HCT116 (cell line): ENCODE results near the gene BICD1. TPM values are rescaled to one million over a fixed set of nuclear protein-coding genes. Genes with fewer than 3 reads are reported as not detected.

ENCODE experiments used
- ATAC-seq: fragments of 200-7000 bp; cut with Tn5 transposase; 2 replicates; pipeline ENCODE4 v1.9.1; 2020; ENCODE audit warnings: mild to moderate bottlenecking, moderate library complexity
- BruUV-seq: library from RNA; stranded (reverse); fragments of 400-500 nt; replicated peaks from 2 replicates; lab custom pipeline; 2021; lab: Mats Ljungman, UMichigan
- CTCF ChIA-PET: fragments of 300-600 bp; sonication (Branson Sonifier 250); formaldehyde crosslinking; loops from one replicate; lab custom pipeline; 2021; ENCODE audit warnings: antibody characterized with exemption; lab: Charles Lee
- POLR2A ChIA-PET: fragments of 300-600, 350-600 bp; sonication (Branson Sonifier 250); formaldehyde crosslinking; loops from one replicate; lab custom pipeline; 2021; ENCODE audit warnings: antibody characterized with exemption; lab: Charles Lee
- RAD21 ChIA-PET, 2 experiments: fragments of 300-600 bp; sonication (Branson Sonifier 250); formaldehyde crosslinking; loops; one replicate each; lab custom pipeline; 2023; ENCODE audit warnings: low total read pairs in 2 of 2; ENCODE audit not compliant: uncharacterized antibody in 2 of 2, unreplicated experiment in 2 of 2, low non-redundant PET in 1 of 2; lab: Charles Lee
- DNase-seq: peaks from one replicate; pipeline ENCODE4 v3.0.0-alpha.2; 2010; ENCODE audit warnings: low read depth, low spot score
- H2AFZ ChIP-seq: fragments of 200-600 bp; shearing (Covaris generic), sonication (generic); 2 replicates; pipeline ENCODE4 v1.6.1; 2017; ENCODE audit warnings: low read depth, mixed run types, mixed read lengths, antibody characterized with exemption, low read length; ENCODE audit not compliant: poor library complexity, severe bottlenecking
- H3K27ac ChIP-seq: 2 replicates; pipeline ENCODE4 v1.5.1; 2012; ENCODE audit warnings: low read depth, low read length
- H3K27me3 ChIP-seq: fragments of 200-600 bp; sonication (generic); 2 replicates; pipeline ENCODE4 v1.6.1; 2016; ENCODE audit warnings: mixed run types, low read length, mixed read lengths; ENCODE audit not compliant: insufficient read depth
- H3K36me3 ChIP-seq, 2 experiments: fragments of 200-500 bp in 1 of 2; fragments of 200-600 bp in 1 of 2; sonication (Bioruptor generic) in 1 of 2; sonication (generic) in 1 of 2; 2 replicates each; pipeline versions ENCODE4 v1.5.1 to v1.6.1; 2014 to 2016; ENCODE audit warnings: low read length in 2 of 2, inconsistent platforms in 1 of 2, mixed read lengths in 1 of 2, mixed run types in 1 of 2; ENCODE audit not compliant: insufficient read depth in 2 of 2, control insufficient read depth in 1 of 2
- H3K4me1 ChIP-seq, 2 experiments: fragments of 200-600 bp in 1 of 2; sonication (generic) in 1 of 2; 2 replicates each; pipeline versions ENCODE4 v1.5.1 to v1.6.1; 2012 to 2017; ENCODE audit warnings: low read length in 2 of 2, inconsistent platforms in 1 of 2, mild to moderate bottlenecking in 1 of 2, mixed read lengths in 1 of 2, mixed run types in 1 of 2, moderate library complexity in 1 of 2; ENCODE audit not compliant: insufficient read depth in 2 of 2, control insufficient read depth in 1 of 2
- H3K4me2 ChIP-seq: fragments of 200-600 bp; sonication (generic); 2 replicates; pipeline ENCODE4 v1.6.1; 2017; ENCODE audit warnings: mixed run types, low read length, mixed read lengths
- H3K4me3 ChIP-seq, 2 experiments: fragments of 200-600 bp in 1 of 2; sonication (generic) in 1 of 2; replicated peaks in 1 of 2; 2 replicates each; pipeline ENCODE4 v1.5.1; 2011 to 2016; ENCODE audit warnings: low read length in 2 of 2, control low read depth in 1 of 2, low read depth in 1 of 2, mild to moderate bottlenecking in 1 of 2, mixed read lengths in 1 of 2, mixed run types in 1 of 2
- H3K79me2 ChIP-seq: fragments of 200-600 bp; sonication (generic); 2 replicates; pipeline ENCODE4 v1.6.1; 2017; ENCODE audit warnings: mild to moderate bottlenecking, mixed run types, low read length, moderate library complexity, mixed read lengths; ENCODE audit not compliant: insufficient read depth
- H3K9ac ChIP-seq: fragments of 200-600 bp; sonication (generic); 2 replicates; pipeline ENCODE4 v1.6.1; 2016; ENCODE audit warnings: low read length, mixed read lengths
- H3K9me2 ChIP-seq: fragments of 200-600 bp; sonication (generic), shearing (Covaris generic); 2 replicates; pipeline ENCODE4 v1.6.1; 2017; ENCODE audit warnings: mixed run types, mild to moderate bottlenecking, moderate library complexity; ENCODE audit not compliant: insufficient read depth
- H3K9me3 ChIP-seq, 2 experiments: fragments of 200-500 bp in 1 of 2; fragments of 200-600 bp in 1 of 2; sonication (Bioruptor generic) in 1 of 2; sonication (generic) in 1 of 2; 2 replicates each; pipeline ENCODE4 v1.6.1; 2014 to 2017; ENCODE audit warnings: low read length in 2 of 2, mixed read lengths in 2 of 2, inconsistent platforms in 1 of 2, low read depth in 1 of 2, mild to moderate bottlenecking in 1 of 2, mixed run types in 1 of 2, moderate library complexity in 1 of 2; ENCODE audit not compliant: control insufficient read depth in 1 of 2, insufficient read depth in 1 of 2
- H4K20me1 ChIP-seq: fragments of 200-600 bp; sonication (generic), shearing (Covaris generic); 2 replicates; pipeline ENCODE4 v1.6.1; 2017; ENCODE audit warnings: mixed run types, mild to moderate bottlenecking, moderate library complexity; ENCODE audit not compliant: insufficient read depth
- ELF1 ChIP-seq: IDR thresholded peaks from 2 replicates; pipeline ENCODE4 v1.6.1; 2012; ENCODE audit warnings: low read depth, borderline replicate concordance
- EZH2phosphoT487 ChIP-seq: fragments of 200-600 bp; IDR thresholded peaks from 2 replicates; pipeline ENCODE4 v1.6.1; 2018; ENCODE audit warnings: antibody characterized with exemption, borderline replicate concordance
- MAX ChIP-seq: IDR thresholded peaks from 2 replicates; pipeline ENCODE4 v1.6.1; 2012
- POLR2A ChIP-seq: IDR thresholded peaks from 2 replicates; pipeline ENCODE4 v1.7.0; 2011; ENCODE audit warnings: borderline replicate concordance; ENCODE audit not compliant: insufficient read depth, insufficient read length; ENCODE audit errors: extremely low read depth
- RAD21 ChIP-seq: IDR thresholded peaks from 2 replicates; pipeline ENCODE4 v1.6.1; 2012; ENCODE audit warnings: low read depth, mild to moderate bottlenecking
- SP1 ChIP-seq: IDR thresholded peaks from 2 replicates; pipeline ENCODE4 v1.6.1; 2012; ENCODE audit warnings: low read depth
- SRF ChIP-seq: IDR thresholded peaks from 2 replicates; pipeline ENCODE4 v1.6.1; 2012; ENCODE audit warnings: low read depth
- TCF7L2 ChIP-seq: IDR thresholded peaks from 2 replicates; pipeline ENCODE4 v1.7.0; 2011; ENCODE audit warnings: borderline replicate concordance, inconsistent platforms; ENCODE audit not compliant: insufficient read depth, insufficient read length; ENCODE audit errors: extremely low read depth
- YY1 ChIP-seq: IDR thresholded peaks from 2 replicates; pipeline ENCODE4 v1.6.1; 2011; ENCODE audit warnings: low read length, low read depth, moderate library complexity, mild to moderate bottlenecking; ENCODE audit not compliant: insufficient replicate concordance; ENCODE audit errors: extremely low read depth
- ZFX ChIP-seq: fragments of 450-650 bp; IDR thresholded peaks from 2 replicates; pipeline ENCODE4 v1.6.1; 2017
- intact Hi-C: fragments of 100-400 bp; cut with micrococcal nuclease; formaldehyde crosslinking; loops from 2 replicates; pipeline ENCODE4 v1.10.0; 2022
- total RNA-seq: library from RNA; stranded (reverse); gene quantifications from one replicate; pipeline ENCODE4 v1.2.1, GENCODE V29; 2021; ENCODE audit not compliant: unreplicated experiment

Gene BICD1
- total RNA-seq, 1 experiment from 2014 or later: 32.5 TPM

GRCh38 chr12:32125455-32126084, 18.9 kb downstream of the BICD1 start:
- Histone ChIP-seq H3K79me2 (peaks cover 32% of the 10 kb centered on the region), H3K4me3 (no peak overlapping the region), H3K27ac (no peak overlapping the region), H3K9me3 (no peaks in the 10 kb centered on the region), H3K9me2 (no peaks in the 10 kb centered on the region), H3K4me1 (peaks cover 9 to 17% of the 10 kb centered on the region in 2 experiments; a peak in 3 of 4 replicates), H4K20me1 (0 out of 2 replicates have a peak, but pooled peaks cover 3% of the 10 kb centered on the region), H3K9ac (no peak overlapping the region), H3K27me3 (no peaks in the 10 kb centered on the region), H3K36me3 (no peaks in the 10 kb centered on the region), H3K4me2 (no peak overlapping the region), H2AFZ (no peak overlapping the region)
- intact Hi-C loops: no loop called here
- ChIA-PET RAD21 (no interaction called here), POLR2A (no interaction called here), CTCF (interaction anchor here (1.4 kb wide), 1 partner anchor 65 kb away, joined by 3 read pairs; no protein-coding TSS in a partner anchor)
- ATAC-seq (no peak), DNase-seq (no peak)
- BruUV-seq: no TSS peak
- TF ChIP-seq POLR2A (no peak), TCF7L2 (no peak), SP1 (no peak), ZFX (no peak), MAX (no peak), SRF (no peak), EZH2phosphoT487 (no peak), ELF1 (no peak), YY1 (no peak)

- Histone ChIP-seq H3K9ac (no peak overlapping the region), H2AFZ (no peak overlapping the region), H4K20me1 (0 out of 2 replicates have a peak, but pooled peaks cover 3% of the 10 kb centered on the region), H3K79me2 (peaks cover 37% of the 10 kb centered on the region), H3K9me2 (no peaks in the 10 kb centered on the region), H3K4me1 (peaks cover 9 to 17% of the 10 kb centered on the region in 2 experiments; a peak in 3 of 4 replicates), H3K4me2 (peak overlapping the region; percentile 30; the same call in 1 of the 2 replicates), H3K4me3 (no peak overlapping the region), H3K27ac (no peak overlapping the region), H3K36me3 (no peaks in the 10 kb centered on the region), H3K9me3 (no peaks in the 10 kb centered on the region), H3K27me3 (no peaks in the 10 kb centered on the region)
- ChIA-PET RAD21 (no interaction called here), CTCF (interaction anchor here (1.4 kb wide), 1 partner anchor 66 kb away, joined by 3 read pairs; no protein-coding TSS in a partner anchor), POLR2A (no interaction called here)
- ATAC-seq (peak; percentile 54; the same call in 1 of the 2 replicates), DNase-seq (no peak)
- no TSS peak for BruUV-seq
- TF ChIP-seq RAD21: no peak
- no peak for TF ChIP-seq ZFX
- intact Hi-C loops: no loop called here
These were observed 20.1 kb downstream of the BICD1 start for GRCh38 chr12:32126720-32127119.
